KMS-11 (cell line): ENCODE results near the gene SERPINA7.
A peak's percentile ranks its signal among the peaks of the same experiment; 100 is the strongest.

Source experiments
- H2AFZ ChIP-seq: fragments of 200-600 bp; sonication (generic); 2 replicates; pipeline ENCODE4 v1.6.1; 2016; ENCODE audit warnings: antibody characterized with exemption, mixed run types, low read depth
- H3K27ac ChIP-seq: fragments of 200-600 bp; sonication (generic); 2 replicates; pipeline ENCODE4 v1.6.1; 2016; ENCODE audit warnings: mild to moderate bottlenecking, mixed run types
- H3K27me3 ChIP-seq: fragments of 200-600 bp; sonication (generic); 2 replicates; pipeline ENCODE4 v1.6.1; 2017; ENCODE audit warnings: mild to moderate bottlenecking, low read depth, mixed run types, moderate library complexity; ENCODE audit not compliant: insufficient read depth
- H3K36me3 ChIP-seq: fragments of 200-600 bp; sonication (generic); 2 replicates; pipeline ENCODE4 v1.6.1; 2017; ENCODE audit warnings: mild to moderate bottlenecking, mixed run types; ENCODE audit not compliant: insufficient read depth
- H3K4me1 ChIP-seq: fragments of 200-600 bp; sonication (generic); 2 replicates; pipeline ENCODE4 v1.6.1; 2016; ENCODE audit warnings: mild to moderate bottlenecking, low read depth, mixed run types; ENCODE audit not compliant: poor library complexity, severe bottlenecking
- H3K4me2 ChIP-seq: fragments of 200-600 bp; sonication (generic); 2 replicates; pipeline ENCODE4 v1.7.0; 2016; ENCODE audit warnings: mild to moderate bottlenecking, mixed run types
- H3K4me3 ChIP-seq: fragments of 200-600 bp; sonication (generic); IDR thresholded peaks from 2 replicates; pipeline ENCODE4 v1.6.1; 2017; ENCODE audit warnings: low read depth, low read length, mixed read lengths; ENCODE audit not compliant: insufficient read depth
- H3K79me2 ChIP-seq: fragments of 200-600 bp; sonication (generic); 2 replicates; pipeline ENCODE4 v1.6.1; 2016; ENCODE audit warnings: low read depth, mixed run types; ENCODE audit not compliant: insufficient read depth
- H3K9ac ChIP-seq: fragments of 200-600 bp; sonication (generic); 2 replicates; pipeline ENCODE4 v1.6.1; 2016; ENCODE audit warnings: mild to moderate bottlenecking, mixed run types
- H4K20me1 ChIP-seq: fragments of 200-600 bp; sonication (generic); 2 replicates; pipeline ENCODE4 v1.6.1; 2016; ENCODE audit warnings: mild to moderate bottlenecking, mixed run types; ENCODE audit not compliant: insufficient read depth
- TF ChIP-seq, protein P1 (sequence below): fragments of 200-600 bp; sonication (generic); conservative IDR thresholded peaks from 2 replicates; pipeline ENCODE4 v1.6.1; 2017; ENCODE audit warnings: low read depth, mild to moderate bottlenecking, antibody characterized with exemption, low read length, moderate library complexity, mixed read lengths

Gene SERPINA7

DNA sequence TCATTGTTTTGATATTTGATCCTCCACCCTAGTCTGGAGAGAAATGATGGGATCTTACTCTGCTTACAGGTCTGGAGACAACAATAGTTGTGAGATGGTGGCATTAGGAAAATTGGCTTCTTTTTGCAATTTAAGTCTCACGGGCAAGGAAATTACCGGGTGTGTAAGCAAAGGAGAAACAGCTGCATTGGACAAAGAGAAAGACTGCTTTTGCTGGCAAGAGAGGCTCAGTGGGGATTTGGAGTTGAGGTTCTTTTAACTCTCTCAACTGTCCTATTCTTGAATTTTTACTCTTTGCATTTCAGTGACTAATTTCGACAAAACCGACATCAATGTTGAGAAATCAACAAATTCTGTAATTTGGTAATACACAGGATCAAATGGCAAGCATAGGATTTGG lies 2.3 kb upstream of the SERPINA7 start:
- Histone ChIP-seq H3K27ac (no peak overlapping the region), H4K20me1 (no peaks in the 10 kb centered on the region), H3K36me3 (no peaks in the 10 kb centered on the region), H2AFZ (no peak overlapping the region), H3K4me1 (no peaks in the 10 kb centered on the region), H3K27me3 (no peaks in the 10 kb centered on the region), H3K4me3 (no peak overlapping the region), H3K4me2 (no peak overlapping the region), H3K79me2 (no peaks in the 10 kb centered on the region), H3K9ac (no peak overlapping the region)
- TF ChIP-seq, protein P1, sequence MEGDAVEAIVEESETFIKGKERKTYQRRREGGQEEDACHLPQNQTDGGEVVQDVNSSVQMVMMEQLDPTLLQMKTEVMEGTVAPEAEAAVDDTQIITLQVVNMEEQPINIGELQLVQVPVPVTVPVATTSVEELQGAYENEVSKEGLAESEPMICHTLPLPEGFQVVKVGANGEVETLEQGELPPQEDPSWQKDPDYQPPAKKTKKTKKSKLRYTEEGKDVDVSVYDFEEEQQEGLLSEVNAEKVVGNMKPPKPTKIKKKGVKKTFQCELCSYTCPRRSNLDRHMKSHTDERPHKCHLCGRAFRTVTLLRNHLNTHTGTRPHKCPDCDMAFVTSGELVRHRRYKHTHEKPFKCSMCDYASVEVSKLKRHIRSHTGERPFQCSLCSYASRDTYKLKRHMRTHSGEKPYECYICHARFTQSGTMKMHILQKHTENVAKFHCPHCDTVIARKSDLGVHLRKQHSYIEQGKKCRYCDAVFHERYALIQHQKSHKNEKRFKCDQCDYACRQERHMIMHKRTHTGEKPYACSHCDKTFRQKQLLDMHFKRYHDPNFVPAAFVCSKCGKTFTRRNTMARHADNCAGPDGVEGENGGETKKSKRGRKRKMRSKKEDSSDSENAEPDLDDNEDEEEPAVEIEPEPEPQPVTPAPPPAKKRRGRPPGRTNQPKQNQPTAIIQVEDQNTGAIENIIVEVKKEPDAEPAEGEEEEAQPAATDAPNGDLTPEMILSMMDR, result no peak

DNA sequence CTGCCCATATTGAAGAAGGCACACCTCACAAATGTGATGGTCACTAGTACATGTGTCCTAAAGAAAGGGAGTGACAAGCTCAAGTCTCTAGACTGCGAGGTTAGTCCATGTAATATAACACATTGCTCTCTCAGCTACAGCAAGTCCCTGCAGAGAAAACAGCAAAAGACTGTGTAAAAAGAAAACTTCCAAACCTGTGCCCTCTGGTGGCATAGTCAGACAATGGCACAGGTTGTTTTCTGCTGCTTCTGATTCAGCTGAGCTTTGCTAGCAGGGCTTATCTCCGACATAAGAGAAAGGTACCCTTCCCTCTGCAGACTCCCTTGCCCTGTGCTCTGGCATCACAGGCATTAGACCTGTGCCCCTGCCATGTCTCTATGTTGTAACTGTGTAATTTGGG lies 1.4 kb upstream of the SERPINA7 start:
- TF ChIP-seq, protein P1, result peak; percentile 49
- Histone ChIP-seq H3K27ac (no peak overlapping the region), H3K4me1 (no peaks in the 10 kb centered on the region), H3K27me3 (no peaks in the 10 kb centered on the region), H4K20me1 (no peaks in the 10 kb centered on the region), H2AFZ (no peak overlapping the region), H3K9ac (no peak overlapping the region), H3K4me2 (no peak overlapping the region), H3K4me3 (no peak overlapping the region), H3K36me3 (no peaks in the 10 kb centered on the region), H3K79me2 (no peaks in the 10 kb centered on the region)

DNA sequence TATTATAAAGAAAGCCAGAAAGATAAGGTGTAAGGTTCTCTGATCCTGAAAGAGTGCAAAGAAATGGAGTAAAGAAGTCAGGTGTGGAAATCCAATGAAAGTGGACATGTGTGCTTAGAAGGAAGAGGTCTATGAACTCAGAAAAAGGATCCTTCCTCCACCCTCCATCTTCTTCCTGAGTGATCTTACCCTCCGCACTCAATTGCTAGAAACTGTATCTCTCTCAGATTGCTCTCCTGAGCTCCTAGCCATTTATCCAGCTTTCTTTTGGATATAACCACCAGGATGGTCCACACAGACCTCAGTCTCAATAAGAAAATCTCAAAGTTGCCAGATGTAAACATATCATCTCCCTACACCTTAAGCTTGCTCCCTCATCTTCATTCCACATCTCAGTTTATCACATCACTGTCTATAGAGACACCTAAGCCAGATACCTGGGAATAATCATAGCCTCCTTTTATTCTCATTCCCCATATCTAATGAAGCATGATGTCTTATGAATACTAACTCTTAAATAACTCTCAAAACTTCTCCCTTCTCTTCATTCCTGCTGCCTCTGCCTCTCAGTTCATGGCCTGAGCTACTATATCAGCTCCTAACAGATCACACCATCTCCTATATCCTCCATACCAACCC lies 573 bp downstream of the SERPINA7 start:
- Histone ChIP-seq H3K4me2 (no peak overlapping the region), H3K4me3 (no peak overlapping the region), H3K27me3 (no peaks in the 10 kb centered on the region), H2AFZ (no peak overlapping the region), H4K20me1 (no peaks in the 10 kb centered on the region), H3K4me1 (no peaks in the 10 kb centered on the region), H3K9ac (no peak overlapping the region), H3K27ac (no peak overlapping the region), H3K79me2 (no peaks in the 10 kb centered on the region), H3K36me3 (no peaks in the 10 kb centered on the region)
- TF ChIP-seq, protein P1, result no peak

DNA sequence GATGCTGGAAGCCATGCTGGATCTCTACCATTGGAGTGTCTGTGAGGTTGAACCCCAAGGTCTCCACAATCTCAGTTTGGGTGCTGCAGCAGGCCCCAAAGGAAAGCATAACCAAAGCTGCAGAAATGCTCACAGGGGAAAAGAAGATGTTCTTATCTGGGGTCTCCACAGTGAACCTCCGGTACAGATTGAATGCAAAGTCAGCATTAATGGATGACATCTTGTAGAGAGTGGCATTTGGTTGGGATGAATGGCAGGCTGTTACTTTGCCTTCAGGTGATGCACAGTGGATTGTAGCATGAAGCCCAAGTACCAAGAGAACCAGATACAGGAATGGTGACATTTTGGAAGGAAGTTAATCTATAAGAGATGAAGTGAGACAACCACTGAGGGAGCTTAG lies 1.8 kb downstream of the SERPINA7 start:
- Histone ChIP-seq H3K9ac (no peak overlapping the region), H4K20me1 (no peaks in the 10 kb centered on the region), H3K27me3 (no peaks in the 10 kb centered on the region), H3K36me3 (no peaks in the 10 kb centered on the region), H3K4me2 (no peak overlapping the region), H3K4me1 (no peaks in the 10 kb centered on the region), H3K27ac (no peak overlapping the region), H3K4me3 (no peak overlapping the region), H2AFZ (no peak overlapping the region), H3K79me2 (no peaks in the 10 kb centered on the region)
- TF ChIP-seq, protein P1, result no peak
